Measurements from ENCODE around the gene C1orf198.

- TF ChIP-seq CTCF (IDR thresholded peaks at IDR 0.05; ENCODE audit: low read depth, low read length, missing input control), result no peak
- TF ChIP-seq JUND (IDR thresholded peaks at IDR 0.05), result no peak
- no peak for TF ChIP-seq TAF1 (conservative IDR thresholded peaks at IDR 0.05)
- no peak for TF ChIP-seq YY1 (IDR thresholded peaks at IDR 0.05)
- TF ChIP-seq MAX (IDR thresholded peaks at IDR 0.05), result no peak
- TF ChIP-seq FOXA1 (IDR thresholded peaks at IDR 0.05), result no peak
- no peak for TF ChIP-seq REST (IDR thresholded peaks at IDR 0.05)
- no peak for TF ChIP-seq SP1 (IDR thresholded peaks at IDR 0.05)
- TF ChIP-seq RXRA (IDR thresholded peaks at IDR 0.05), result no peak
- TF ChIP-seq, protein P1, sequence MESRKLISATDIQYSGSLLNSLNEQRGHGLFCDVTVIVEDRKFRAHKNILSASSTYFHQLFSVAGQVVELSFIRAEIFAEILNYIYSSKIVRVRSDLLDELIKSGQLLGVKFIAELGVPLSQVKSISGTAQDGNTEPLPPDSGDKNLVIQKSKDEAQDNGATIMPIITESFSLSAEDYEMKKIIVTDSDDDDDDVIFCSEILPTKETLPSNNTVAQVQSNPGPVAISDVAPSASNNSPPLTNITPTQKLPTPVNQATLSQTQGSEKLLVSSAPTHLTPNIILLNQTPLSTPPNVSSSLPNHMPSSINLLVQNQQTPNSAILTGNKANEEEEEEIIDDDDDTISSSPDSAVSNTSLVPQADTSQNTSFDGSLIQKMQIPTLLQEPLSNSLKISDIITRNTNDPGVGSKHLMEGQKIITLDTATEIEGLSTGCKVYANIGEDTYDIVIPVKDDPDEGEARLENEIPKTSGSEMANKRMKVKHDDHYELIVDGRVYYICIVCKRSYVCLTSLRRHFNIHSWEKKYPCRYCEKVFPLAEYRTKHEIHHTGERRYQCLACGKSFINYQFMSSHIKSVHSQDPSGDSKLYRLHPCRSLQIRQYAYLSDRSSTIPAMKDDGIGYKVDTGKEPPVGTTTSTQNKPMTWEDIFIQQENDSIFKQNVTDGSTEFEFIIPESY (IDR thresholded peaks at IDR 0.05), result no peak
- no peak for TF ChIP-seq HNF4G (IDR thresholded peaks at IDR 0.05)
- TF ChIP-seq, protein P2, sequence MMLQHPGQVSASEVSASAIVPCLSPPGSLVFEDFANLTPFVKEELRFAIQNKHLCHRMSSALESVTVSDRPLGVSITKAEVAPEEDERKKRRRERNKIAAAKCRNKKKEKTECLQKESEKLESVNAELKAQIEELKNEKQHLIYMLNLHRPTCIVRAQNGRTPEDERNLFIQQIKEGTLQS (IDR thresholded peaks at IDR 0.05), result no peak
- TF ChIP-seq EGR1 (IDR thresholded peaks at IDR 0.05; ENCODE audit: low read depth in 2 of 2), result no peak
- TF ChIP-seq GABPA (IDR thresholded peaks at IDR 0.05 in 1 of 2, conservative IDR thresholded peaks at IDR 0.05 in 1 of 2), result no peak
These were observed 73.3 kb downstream of the C1orf198 start for GRCh38 chr1:230794871-230795605.
